ENCODE data around the gene UTRN. TPM values are rescaled to one million over a fixed set of nuclear protein-coding genes. Genes with fewer than 3 reads are reported as not detected.

The UTRN gene
- total and polyA plus RNA-seq, 12 donors, result 11.4 to 109 (median 84.4) TPM

DNA sequence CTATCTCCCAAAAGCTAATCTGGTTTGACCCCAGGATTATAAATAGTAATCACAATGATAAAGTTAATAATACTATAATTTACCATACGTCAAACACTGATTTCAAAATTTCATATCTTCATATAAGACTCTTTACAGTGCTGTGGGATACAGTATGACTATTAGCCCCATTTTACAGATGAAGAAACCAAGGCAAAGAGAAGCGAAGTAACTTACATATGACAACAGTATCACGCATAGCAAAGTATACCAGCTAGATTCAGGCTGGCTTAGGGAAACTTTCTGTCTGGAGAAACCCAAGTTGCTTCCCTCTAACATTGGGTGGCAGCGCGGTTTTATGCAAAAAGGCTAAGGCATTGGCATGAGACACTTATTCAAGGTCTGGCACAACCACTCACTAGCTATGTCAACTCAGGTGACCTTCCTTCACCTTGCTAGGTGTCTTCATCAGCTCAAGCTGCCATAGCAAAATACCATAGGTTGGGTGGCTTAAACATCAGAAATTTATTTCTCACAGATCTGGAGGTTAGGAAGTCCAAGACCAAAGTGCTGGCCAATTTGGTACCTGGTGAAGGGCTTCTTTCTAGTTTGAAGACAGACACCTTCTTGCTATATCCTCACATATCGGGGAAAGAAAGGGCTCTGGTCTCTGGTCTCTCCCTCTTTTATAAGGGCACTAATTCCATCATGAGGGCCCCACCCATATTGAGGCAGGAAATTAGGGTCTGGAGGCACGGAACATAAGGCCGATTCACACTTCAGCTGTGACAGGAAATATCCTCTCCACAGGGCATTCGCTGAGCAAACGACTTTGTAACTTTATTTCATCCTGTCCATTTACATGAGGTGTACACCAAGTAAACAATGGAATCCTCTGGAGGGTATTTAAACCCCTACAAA lies 22.4 kb upstream of the UTRN start:
- no peaks in the 10 kb centered on the region for H3K36me3 ChIP-seq
- no peak for ATAC-seq
- H3K4me1 ChIP-seq, result peaks cover 7 to 40% (median 26%) of the 10 kb centered on the region in 9 donors
- TF ChIP-seq, protein P1, sequence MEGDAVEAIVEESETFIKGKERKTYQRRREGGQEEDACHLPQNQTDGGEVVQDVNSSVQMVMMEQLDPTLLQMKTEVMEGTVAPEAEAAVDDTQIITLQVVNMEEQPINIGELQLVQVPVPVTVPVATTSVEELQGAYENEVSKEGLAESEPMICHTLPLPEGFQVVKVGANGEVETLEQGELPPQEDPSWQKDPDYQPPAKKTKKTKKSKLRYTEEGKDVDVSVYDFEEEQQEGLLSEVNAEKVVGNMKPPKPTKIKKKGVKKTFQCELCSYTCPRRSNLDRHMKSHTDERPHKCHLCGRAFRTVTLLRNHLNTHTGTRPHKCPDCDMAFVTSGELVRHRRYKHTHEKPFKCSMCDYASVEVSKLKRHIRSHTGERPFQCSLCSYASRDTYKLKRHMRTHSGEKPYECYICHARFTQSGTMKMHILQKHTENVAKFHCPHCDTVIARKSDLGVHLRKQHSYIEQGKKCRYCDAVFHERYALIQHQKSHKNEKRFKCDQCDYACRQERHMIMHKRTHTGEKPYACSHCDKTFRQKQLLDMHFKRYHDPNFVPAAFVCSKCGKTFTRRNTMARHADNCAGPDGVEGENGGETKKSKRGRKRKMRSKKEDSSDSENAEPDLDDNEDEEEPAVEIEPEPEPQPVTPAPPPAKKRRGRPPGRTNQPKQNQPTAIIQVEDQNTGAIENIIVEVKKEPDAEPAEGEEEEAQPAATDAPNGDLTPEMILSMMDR (IDR thresholded peaks at IDR 0.05), result no peak
- intact Hi-C loops (cut with DNase I), result no loop called here
- H3K4me3 ChIP-seq, result no peak overlapping the region
- H3K27ac ChIP-seq, result no peak overlapping the region
- 89% methylated on average over 10 of the region's 10 CpGs for WGBS, 2 donors
- no peaks in the 10 kb centered on the region for H3K27me3 ChIP-seq
- no peak for DNase-seq
- peaks cover 0 to 7% (median 0%) of the 10 kb centered on the region in 11 donors for H3K9me3 ChIP-seq

DNA sequence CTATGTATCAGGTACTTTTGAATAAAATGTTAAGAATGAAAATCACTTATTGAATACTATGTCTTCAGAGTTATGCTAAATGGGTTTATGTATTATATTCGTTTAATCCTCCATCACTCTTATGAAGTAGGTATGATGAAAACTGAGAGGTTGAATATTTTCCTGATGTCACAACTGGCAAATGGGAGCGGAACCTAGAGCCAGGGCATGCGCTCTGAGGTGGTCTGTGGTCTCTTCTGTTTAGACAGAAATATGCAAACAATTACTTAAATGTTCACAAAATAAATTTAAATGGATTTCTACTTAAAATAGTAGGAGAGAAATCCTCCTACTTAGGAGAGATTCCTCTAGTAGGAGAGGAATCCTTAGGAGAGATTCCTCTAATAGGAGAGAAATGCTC lies 21.3 kb upstream of the UTRN start:
- intact Hi-C loops (cut with DNase I), result no loop called here
- TF ChIP-seq, protein P1 (IDR thresholded peaks at IDR 0.05), result no peak

DNA sequence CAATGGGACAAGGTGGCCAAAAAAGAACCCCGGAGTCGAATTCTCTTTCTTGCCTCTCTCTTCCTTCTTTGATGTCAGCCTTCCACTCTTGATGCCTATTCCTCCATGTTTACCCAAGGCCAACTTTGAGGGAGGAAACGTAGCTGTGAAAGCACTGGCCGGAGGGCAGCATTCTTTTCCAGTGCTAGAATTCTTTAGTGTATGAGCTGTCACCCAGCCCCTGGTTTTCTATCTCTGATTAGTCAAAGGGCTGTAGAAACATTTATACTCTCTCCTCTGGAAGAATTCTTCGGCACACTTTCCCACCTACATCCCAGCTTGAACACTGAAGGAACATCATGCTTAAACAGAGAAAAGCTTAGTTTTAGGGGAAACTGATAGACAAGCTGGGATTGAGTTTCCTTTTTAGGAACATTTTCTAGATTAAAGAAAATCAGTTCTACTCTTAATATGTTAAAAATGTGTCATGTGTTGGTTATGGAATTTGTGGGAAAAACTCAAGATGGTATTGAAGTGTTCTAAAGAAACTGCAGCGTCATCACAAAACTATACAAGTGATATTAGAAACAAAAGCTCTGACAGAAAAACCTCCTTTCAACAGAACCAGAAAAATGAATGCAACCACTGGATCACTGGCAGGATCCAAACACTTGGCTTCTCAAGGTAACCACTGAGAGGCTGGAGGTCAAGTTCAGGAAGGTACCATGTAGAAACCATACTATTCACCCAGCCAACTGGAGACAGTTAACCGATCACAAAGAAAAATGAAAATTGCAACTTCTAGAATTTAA lies 20.7 kb upstream of the UTRN start:
- TF ChIP-seq, protein P1 (IDR thresholded peaks at IDR 0.05), result no peak
- peak overlapping the region in 8 of 10 donors; percentile 55 to 91 (median 76) for H3K27ac ChIP-seq
- H3K4me3 ChIP-seq, result no peak overlapping the region
- H3K4me1 ChIP-seq, result peaks cover 7 to 43% (median 26%) of the 10 kb centered on the region in 9 donors
- ATAC-seq (peak in 2 of 8 donors; percentile 42 to 55), DNase-seq (no peak)
- intact Hi-C loops (cut with DNase I), result loop anchor here in 2 of 10 donors (5.0 kb wide), 1 partner anchor 47 kb away; no protein-coding TSS in a partner anchor
- H3K36me3 ChIP-seq, result no peaks in the 10 kb centered on the region
- peaks cover 0 to 7% (median 0%) of the 10 kb centered on the region in 11 donors for H3K9me3 ChIP-seq
- no peaks in the 10 kb centered on the region for H3K27me3 ChIP-seq
- 53 to 60% methylated on average over 7 of the region's 7 CpGs for WGBS, 2 donors

More for the DNA sequence above, 21.3 kb upstream of the UTRN start:
- ATAC-seq (no peak), DNase-seq (no peak)
- no peak overlapping the region for H3K4me3 ChIP-seq
- peaks cover 7 to 40% (median 26%) of the 10 kb centered on the region in 9 donors for H3K4me1 ChIP-seq
- H3K27ac ChIP-seq, result peak overlapping the region in 7 of 10 donors; percentile 55 to 91 (median 73)
- H3K36me3 ChIP-seq, result no peaks in the 10 kb centered on the region
- 97 to 98% methylated on average over 3 of the region's 3 CpGs for WGBS, 2 donors
- H3K9me3 ChIP-seq, result peaks cover 0 to 7% (median 0%) of the 10 kb centered on the region in 11 donors
- no peaks in the 10 kb centered on the region for H3K27me3 ChIP-seq

DNA sequence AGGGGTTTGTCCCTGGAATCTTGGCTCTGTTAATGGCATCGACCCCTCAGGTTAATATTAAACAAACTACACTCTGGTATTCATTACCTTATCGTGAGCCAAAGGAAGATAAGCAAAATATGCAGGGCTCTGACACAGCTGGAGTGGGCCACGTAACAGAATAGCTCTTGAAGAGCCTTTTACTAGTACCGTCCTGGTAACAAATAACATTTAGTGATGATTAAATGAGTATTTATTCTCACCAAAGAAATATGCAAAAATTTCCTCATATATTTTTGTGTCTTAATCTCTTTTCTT lies 20.1 kb upstream of the UTRN start:
- WGBS, 2 donors, result 31 to 44% methylated on average over 4 of the region's 4 CpGs
- TF ChIP-seq, protein P1 (IDR thresholded peaks at IDR 0.05), result no peak
- Histone ChIP-seq H3K27ac (peak overlapping the region in 8 of 10 donors; percentile 55 to 91 (median 76)), H3K36me3 (no peaks in the 10 kb centered on the region), H3K27me3 (no peaks in the 10 kb centered on the region), H3K9me3 (peaks cover 0 to 7% (median 0%) of the 10 kb centered on the region in 11 donors), H3K4me3 (no peak overlapping the region), H3K4me1 (peaks cover 7 to 39% (median 26%) of the 10 kb centered on the region in 9 donors)
- ATAC-seq (peak in 1 of 8 donors; percentile 38), DNase-seq (no peak)
- intact Hi-C loops (cut with DNase I), result loop anchor here in 2 of 10 donors (5.0 kb wide), 1 partner anchor 48 kb away; no protein-coding TSS in a partner anchor
